ENCODE data around the gene ZNG1A. TPM values are rescaled to one million over a fixed set of nuclear protein-coding genes. Genes with fewer than 3 reads are reported as not detected.
"Not testable (repeated sequence)": the region's sequence is repeated elsewhere in the genome, so short reads cannot be mapped to it uniquely, and the experiment has no call there.

The ZNG1A gene
- total RNA-seq, 2 donors from 2014 or later: 37.5 to 49.4 TPM

GRCh38 chr9:221989-222776, 43.3 kb upstream of the ZNG1A start:
- Histone ChIP-seq H3K4me1 (replicated peaks) (no peaks in the 10 kb centered on the region), H3K36me3 (no peaks in the 10 kb centered on the region), H3K9me3 (no peaks in the 10 kb centered on the region), H3K4me3 (no peak overlapping the region), H3K27ac (no peak overlapping the region), H3K27me3 (replicated peaks; ENCODE audit: insufficient read depth) (no peaks in the 10 kb centered on the region)
- WGBS: 63% methylated on average over 6 of the region's 6 CpGs
- no peak for DNase-seq (ENCODE audit: low spot score)
- TF ChIP-seq POLR2A (IDR thresholded peaks at IDR 0.05): no peak
- intact Hi-C loops (cut with DNase I): no loop called here

GRCh38 chr9:219670-220365, 41.0 kb upstream of the ZNG1A start:
- TF ChIP-seq CTCF (IDR thresholded peaks at IDR 0.05): no peak
- TF ChIP-seq POLR2AphosphoS5 (IDR thresholded peaks at IDR 0.05): no peak
- TF ChIP-seq POLR2A (IDR thresholded peaks at IDR 0.05): no peak
- no peaks in the 10 kb centered on the region for H3K9me3 ChIP-seq
- no peaks in the 10 kb centered on the region for H3K4me1 ChIP-seq (replicated peaks)
- intact Hi-C loops (cut with DNase I): no loop called here
- DNase-seq (ENCODE audit: low spot score): no peak
- H3K27ac ChIP-seq: no peak overlapping the region
- H3K4me3 ChIP-seq: no peak overlapping the region
- no peaks in the 10 kb centered on the region for H3K36me3 ChIP-seq
- WGBS: 81% methylated on average over 7 of the region's 7 CpGs
- no peaks in the 10 kb centered on the region for H3K27me3 ChIP-seq (replicated peaks; ENCODE audit: insufficient read depth)

DNA sequence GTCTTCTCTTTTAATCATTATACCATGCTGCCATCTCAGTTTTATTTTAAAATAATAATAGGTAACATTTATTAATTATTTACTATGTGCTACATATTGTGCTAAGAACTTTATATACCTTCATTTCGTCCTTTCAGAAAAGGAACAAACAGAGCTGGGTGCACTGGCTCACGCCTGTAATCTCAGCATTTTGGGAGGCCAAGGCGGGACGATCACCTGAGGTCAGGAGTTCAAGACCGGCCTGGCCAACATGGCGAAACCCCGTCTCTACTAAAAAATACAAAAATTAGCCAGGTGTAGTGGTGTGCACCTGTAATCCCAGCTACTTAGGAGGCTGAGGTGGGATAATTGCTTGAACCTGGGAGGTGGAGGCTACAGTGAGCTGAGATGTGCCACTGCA, 40.2 kb upstream of the ZNG1A start:
- H3K36me3 ChIP-seq; H3K27me3 ChIP-seq (replicated peaks; ENCODE audit: insufficient read depth); H3K9me3 ChIP-seq; intact Hi-C loops (cut with DNase I); H3K4me1 ChIP-seq (replicated peaks); H3K27ac ChIP-seq; DNase-seq (ENCODE audit: low spot score); H3K4me3 ChIP-seq: not testable (repeated sequence)
- 95% methylated on average over 7 of the region's 7 CpGs for WGBS

DNA sequence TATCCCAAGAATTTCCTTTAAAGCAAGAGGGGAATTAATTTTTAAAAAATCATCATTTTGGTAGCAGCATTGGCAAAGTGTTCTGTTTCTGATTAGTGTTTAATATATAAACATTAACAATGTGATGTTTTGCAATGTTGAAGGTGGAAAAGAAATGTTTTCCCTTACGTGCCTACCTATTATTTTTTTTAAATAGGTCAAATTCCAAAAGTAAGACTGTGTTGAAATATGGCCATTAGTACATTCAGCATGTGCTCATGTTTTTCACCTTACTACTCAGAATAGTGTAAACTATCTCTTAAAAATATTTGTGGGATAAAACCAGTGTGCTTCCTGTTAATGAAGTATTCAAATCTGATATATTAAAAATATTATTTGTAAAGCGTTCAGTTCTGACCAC, 39.1 kb upstream of the ZNG1A start:
- WGBS: 86% methylated on average over 2 of the region's 2 CpGs
- intact Hi-C loops (cut with DNase I): no loop called here
- Histone ChIP-seq H3K27me3 (replicated peaks; ENCODE audit: insufficient read depth) (no peaks in the 10 kb centered on the region), H3K27ac (no peak overlapping the region), H3K4me3 (no peak overlapping the region), H3K4me1 (replicated peaks) (no peaks in the 10 kb centered on the region), H3K36me3 (no peaks in the 10 kb centered on the region), H3K9me3 (no peaks in the 10 kb centered on the region)
- no peak for TF ChIP-seq POLR2A (IDR thresholded peaks at IDR 0.05)
- no peak for TF ChIP-seq CTCF (IDR thresholded peaks at IDR 0.05)
- no peak for TF ChIP-seq POLR2AphosphoS5 (IDR thresholded peaks at IDR 0.05)
- DNase-seq (ENCODE audit: low spot score): no peak

DNA sequence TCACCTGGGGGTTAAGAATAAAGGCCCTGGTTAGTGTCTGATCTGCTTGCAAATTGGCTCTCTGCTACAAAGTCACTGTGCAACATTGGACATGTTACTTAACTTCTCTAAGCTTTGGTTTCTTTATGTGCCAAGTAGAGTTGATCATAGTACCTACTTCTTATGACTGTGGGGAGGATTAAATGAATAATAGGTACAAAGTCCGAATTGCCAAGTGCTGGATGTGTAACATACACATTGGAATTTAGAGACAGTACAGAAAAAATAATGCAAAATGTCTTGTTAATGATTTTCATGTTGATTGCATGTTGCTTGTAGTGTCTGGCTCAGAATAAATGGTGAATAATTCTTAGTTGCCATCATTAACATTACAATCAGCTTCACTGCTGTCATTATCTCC, 38.0 kb upstream of the ZNG1A start:
- H3K4me3 ChIP-seq: no peak overlapping the region
- no peak for TF ChIP-seq POLR2AphosphoS5 (IDR thresholded peaks at IDR 0.05)
- TF ChIP-seq CTCF (IDR thresholded peaks at IDR 0.05): no peak
- TF ChIP-seq POLR2A (IDR thresholded peaks at IDR 0.05): no peak
- WGBS: 87% methylated on average over 1 of the region's 1 CpG
- H3K27ac ChIP-seq: no peak overlapping the region
- no peaks in the 10 kb centered on the region for H3K9me3 ChIP-seq
- H3K27me3 ChIP-seq (replicated peaks; ENCODE audit: insufficient read depth): no peaks in the 10 kb centered on the region
- intact Hi-C loops (cut with DNase I): no loop called here
- no peaks in the 10 kb centered on the region for H3K4me1 ChIP-seq (replicated peaks)
- no peak for DNase-seq (ENCODE audit: low spot score)
- H3K36me3 ChIP-seq: no peaks in the 10 kb centered on the region
